Measurements from ENCODE around the gene ARHGAP23. TPM values are rescaled to one million over a fixed set of nuclear protein-coding genes. Genes with fewer than 3 reads are reported as not detected.

Gene ARHGAP23
- total RNA-seq, 2 experiments from 2014 or later: 0.73 TPM; not detected in 1

DNA sequence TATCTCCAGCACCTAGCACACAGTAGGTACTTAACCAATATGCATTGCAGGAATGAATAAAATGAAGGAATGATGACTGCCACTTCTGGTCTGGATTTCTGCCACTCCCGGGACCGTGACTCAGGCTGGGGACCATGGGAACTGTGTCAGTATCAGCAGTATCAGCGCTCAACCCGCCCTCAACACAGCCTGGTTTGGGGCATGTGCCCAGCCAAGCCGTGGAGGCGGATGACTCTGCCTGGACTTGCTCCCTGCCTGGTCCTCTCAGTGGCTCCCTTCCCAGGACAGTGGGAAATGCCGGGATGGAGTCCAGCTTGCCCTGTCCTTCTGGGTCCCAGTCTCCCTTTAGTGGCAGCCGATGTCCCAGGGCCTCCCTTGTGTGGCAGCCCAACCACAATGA, 122.4 kb downstream of the ARHGAP23 start:
- TF ChIP-seq, protein P1, sequence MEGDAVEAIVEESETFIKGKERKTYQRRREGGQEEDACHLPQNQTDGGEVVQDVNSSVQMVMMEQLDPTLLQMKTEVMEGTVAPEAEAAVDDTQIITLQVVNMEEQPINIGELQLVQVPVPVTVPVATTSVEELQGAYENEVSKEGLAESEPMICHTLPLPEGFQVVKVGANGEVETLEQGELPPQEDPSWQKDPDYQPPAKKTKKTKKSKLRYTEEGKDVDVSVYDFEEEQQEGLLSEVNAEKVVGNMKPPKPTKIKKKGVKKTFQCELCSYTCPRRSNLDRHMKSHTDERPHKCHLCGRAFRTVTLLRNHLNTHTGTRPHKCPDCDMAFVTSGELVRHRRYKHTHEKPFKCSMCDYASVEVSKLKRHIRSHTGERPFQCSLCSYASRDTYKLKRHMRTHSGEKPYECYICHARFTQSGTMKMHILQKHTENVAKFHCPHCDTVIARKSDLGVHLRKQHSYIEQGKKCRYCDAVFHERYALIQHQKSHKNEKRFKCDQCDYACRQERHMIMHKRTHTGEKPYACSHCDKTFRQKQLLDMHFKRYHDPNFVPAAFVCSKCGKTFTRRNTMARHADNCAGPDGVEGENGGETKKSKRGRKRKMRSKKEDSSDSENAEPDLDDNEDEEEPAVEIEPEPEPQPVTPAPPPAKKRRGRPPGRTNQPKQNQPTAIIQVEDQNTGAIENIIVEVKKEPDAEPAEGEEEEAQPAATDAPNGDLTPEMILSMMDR (IDR thresholded peaks at IDR 0.05): no peak
- Mint-ChIP-seq H3K9me3 (no peaks in the 10 kb centered on the region), H3K4me3 (no peak overlapping the region), H3K27ac (no peak overlapping the region), H3K4me1 (ENCODE audit: low read depth) (no peaks in the 10 kb centered on the region), H3K36me3 (ENCODE audit: low read depth) (no peaks in the 10 kb centered on the region), H3K27me3 (peaks cover 34% of the 10 kb centered on the region)
- ChIA-PET CTCF (no interaction called here), POLR2A (no interaction called here)
- Histone ChIP-seq H3K27ac (ENCODE audit: low read depth in 1 of 2, low read length in 2 of 2) (no peak overlapping the region), H3K36me3 (ENCODE audit: insufficient read depth, low read length) (no peaks in the 10 kb centered on the region), H3K9me3 (ENCODE audit: control insufficient read depth in 1 of 2, insufficient read depth in 1 of 2, low read length in 2 of 2) (no peaks in the 10 kb centered on the region), H3K27me3 (ENCODE audit: control insufficient read depth in 1 of 2, insufficient read depth in 2 of 2, low read length in 2 of 2) (peaks cover 5 to 11% of the 10 kb centered on the region in 2 experiments), H3K4me3 (ENCODE audit: low read length) (no peak overlapping the region), H3K4me1 (ENCODE audit: insufficient read depth, low read length) (no peaks in the 10 kb centered on the region)
- DNase-seq: no peak
- intact Hi-C loops (cut with DNase I, micrococcal nuclease): no loop called here
- ATAC-seq (ENCODE audit: poor library complexity): no peak

DNA sequence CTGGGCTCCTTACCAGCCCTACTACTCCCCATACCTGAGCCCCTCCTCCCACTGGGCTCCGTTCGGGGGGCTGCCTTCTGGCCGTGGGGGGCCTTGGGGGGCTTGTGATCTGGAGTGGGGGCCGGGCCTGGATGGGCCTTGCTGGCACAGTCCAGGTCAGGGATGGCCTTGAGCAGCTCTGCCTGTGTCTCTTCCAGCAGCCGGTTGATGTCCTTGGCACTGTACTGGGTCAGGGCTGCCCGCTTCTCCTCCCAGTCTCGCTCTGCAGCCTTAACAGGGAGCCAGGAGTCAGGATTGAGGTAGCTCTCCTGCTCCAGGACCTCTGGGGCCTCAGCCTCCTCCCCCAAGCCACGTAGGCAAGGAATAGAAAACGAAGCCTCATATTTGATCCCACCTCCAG, 122.9 kb downstream of the ARHGAP23 start:
- intact Hi-C loops (cut with DNase I, micrococcal nuclease): no loop called here
- no peak overlapping the region for H3K27ac Mint-ChIP-seq
- no peak for ATAC-seq (ENCODE audit: poor library complexity)

DNA sequence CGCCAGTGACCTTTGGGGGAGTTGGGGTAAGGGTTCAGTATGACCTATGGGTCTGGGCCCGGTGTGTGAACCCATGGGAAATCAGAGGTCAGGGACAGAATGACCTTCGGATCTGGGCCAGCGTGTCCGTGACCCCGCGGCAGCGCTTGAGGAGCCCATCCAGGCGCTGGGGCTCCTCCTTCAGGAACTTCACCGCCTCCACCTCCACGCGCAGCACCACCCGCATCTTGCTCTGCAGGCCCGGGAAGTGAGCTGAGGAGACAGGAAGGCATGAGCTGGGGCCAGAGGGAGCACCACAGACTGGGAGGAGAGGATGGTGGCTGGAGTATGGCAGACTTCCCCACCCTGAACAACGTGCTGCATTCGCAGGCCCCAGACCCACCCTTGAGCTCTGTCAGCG, 124.1 kb downstream of the ARHGAP23 start:
- no peak overlapping the region for H3K27ac ChIP-seq (ENCODE audit: low read depth in 1 of 2, low read length in 2 of 2)
- no peaks in the 10 kb centered on the region for H3K36me3 ChIP-seq (ENCODE audit: insufficient read depth, low read length)
- Mint-ChIP-seq H3K27ac (no peak overlapping the region), H3K4me1 (ENCODE audit: low read depth) (no peaks in the 10 kb centered on the region), H3K36me3 (ENCODE audit: low read depth) (no peaks in the 10 kb centered on the region), H3K9me3 (no peaks in the 10 kb centered on the region), H3K27me3 (peaks cover 27% of the 10 kb centered on the region), H3K4me3 (no peak overlapping the region)
- no peaks in the 10 kb centered on the region for H3K9me3 ChIP-seq (ENCODE audit: control insufficient read depth in 1 of 2, insufficient read depth in 1 of 2, low read length in 2 of 2)
- TF ChIP-seq, protein P1 (IDR thresholded peaks at IDR 0.05): no peak
- H3K27me3 ChIP-seq (ENCODE audit: control insufficient read depth in 1 of 2, insufficient read depth in 2 of 2, low read length in 2 of 2): peaks cover 5 to 13% of the 10 kb centered on the region in 2 experiments
- DNase-seq: no peak
- H3K4me1 ChIP-seq (ENCODE audit: insufficient read depth, low read length): no peaks in the 10 kb centered on the region
- POLR2A ChIA-PET: no interaction called here
- CTCF ChIA-PET: no interaction called here
- intact Hi-C loops (cut with DNase I, micrococcal nuclease): no loop called here
- H3K4me3 ChIP-seq (ENCODE audit: low read length): no peak overlapping the region
- ATAC-seq (ENCODE audit: poor library complexity): no peak

More for the DNA sequence above, 122.9 kb downstream of the ARHGAP23 start:
- no peaks in the 10 kb centered on the region for H3K9me3 ChIP-seq (ENCODE audit: control insufficient read depth in 1 of 2, insufficient read depth in 1 of 2, low read length in 2 of 2)
- TF ChIP-seq, protein P1 (IDR thresholded peaks at IDR 0.05): no peak
- H3K36me3 Mint-ChIP-seq (ENCODE audit: low read depth): no peaks in the 10 kb centered on the region
- H3K9me3 Mint-ChIP-seq: no peaks in the 10 kb centered on the region
- no peak overlapping the region for H3K4me3 ChIP-seq (ENCODE audit: low read length)
- H3K27me3 ChIP-seq (ENCODE audit: control insufficient read depth in 1 of 2, insufficient read depth in 2 of 2, low read length in 2 of 2): peaks cover 5 to 13% of the 10 kb centered on the region in 2 experiments
- POLR2A ChIA-PET: no interaction called here
- no peaks in the 10 kb centered on the region for H3K36me3 ChIP-seq (ENCODE audit: insufficient read depth, low read length)
- H3K27ac ChIP-seq (ENCODE audit: low read depth in 1 of 2, low read length in 2 of 2): no peak overlapping the region
- CTCF ChIA-PET: no interaction called here
- peaks cover 33% of the 10 kb centered on the region for H3K27me3 Mint-ChIP-seq
- H3K4me1 Mint-ChIP-seq (ENCODE audit: low read depth): no peaks in the 10 kb centered on the region
- DNase-seq: no peak
- H3K4me1 ChIP-seq (ENCODE audit: insufficient read depth, low read length): no peaks in the 10 kb centered on the region
- no peak overlapping the region for H3K4me3 Mint-ChIP-seq

All from CD4-positive, alpha-beta T cell (primary cell).